Ishikawa (cell line): ENCODE results near the gene L1CAM.

Experiments
- CEBPB ChIP-seq: IDR thresholded peaks from 2 replicates; pipeline ENCODE4 v1.6.1; 2012
- EGR1 ChIP-seq: IDR thresholded peaks from 2 replicates; pipeline ENCODE4 v1.6.1; 2012
- EP300 ChIP-seq: IDR thresholded peaks from 2 replicates; pipeline ENCODE4 v1.6.1; 2012; ENCODE audit warnings: borderline replicate concordance
- NFIC ChIP-seq: IDR thresholded peaks from 2 replicates; pipeline ENCODE4 v1.6.1; 2012
- TF ChIP-seq, protein P1 (sequence below): IDR thresholded peaks from 2 replicates; pipeline ENCODE4 v1.6.1; 2012
- TF ChIP-seq, protein P2 (sequence below): IDR thresholded peaks from 2 replicates; pipeline ENCODE4 v1.6.1; 2012

DNA sequence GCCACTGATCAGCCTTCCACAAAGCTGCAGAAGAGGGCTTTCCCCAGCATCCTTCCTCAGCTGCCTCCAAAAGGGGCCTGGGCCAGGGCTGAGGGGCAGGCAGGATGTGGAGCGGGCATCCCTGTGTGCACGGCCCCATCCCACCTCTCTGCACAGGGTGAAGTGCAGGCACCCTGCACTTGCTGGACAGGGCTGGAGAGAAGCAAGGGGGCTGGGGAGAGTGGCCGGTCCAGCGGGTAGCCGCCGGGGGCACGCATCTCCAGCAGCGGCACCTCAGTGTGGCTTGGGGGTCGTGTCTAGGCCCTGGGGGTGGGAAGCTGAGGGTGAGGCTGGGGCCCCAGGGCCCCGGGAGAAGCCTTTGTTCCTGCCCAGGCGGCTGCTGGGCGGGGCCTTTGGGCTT, 21.5 kb upstream of the L1CAM start:
- TF ChIP-seq CEBPB (no peak), NFIC (no peak), EGR1 (no peak), EP300 (no peak)
- TF ChIP-seq, protein P1, sequence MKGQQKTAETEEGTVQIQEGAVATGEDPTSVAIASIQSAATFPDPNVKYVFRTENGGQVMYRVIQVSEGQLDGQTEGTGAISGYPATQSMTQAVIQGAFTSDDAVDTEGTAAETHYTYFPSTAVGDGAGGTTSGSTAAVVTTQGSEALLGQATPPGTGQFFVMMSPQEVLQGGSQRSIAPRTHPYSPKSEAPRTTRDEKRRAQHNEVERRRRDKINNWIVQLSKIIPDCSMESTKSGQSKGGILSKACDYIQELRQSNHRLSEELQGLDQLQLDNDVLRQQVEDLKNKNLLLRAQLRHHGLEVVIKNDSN: no peak
- TF ChIP-seq, protein P2, sequence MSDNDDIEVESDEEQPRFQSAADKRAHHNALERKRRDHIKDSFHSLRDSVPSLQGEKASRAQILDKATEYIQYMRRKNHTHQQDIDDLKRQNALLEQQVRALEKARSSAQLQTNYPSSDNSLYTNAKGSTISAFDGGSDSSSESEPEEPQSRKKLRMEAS: no peak
